ENCODE measurements around the gene ST3GAL5.
"Not testable (repeated sequence)": the region's sequence is repeated elsewhere in the genome, so short reads cannot be mapped to it uniquely, and the experiment has no call there.

ST3GAL5 gene

DNA sequence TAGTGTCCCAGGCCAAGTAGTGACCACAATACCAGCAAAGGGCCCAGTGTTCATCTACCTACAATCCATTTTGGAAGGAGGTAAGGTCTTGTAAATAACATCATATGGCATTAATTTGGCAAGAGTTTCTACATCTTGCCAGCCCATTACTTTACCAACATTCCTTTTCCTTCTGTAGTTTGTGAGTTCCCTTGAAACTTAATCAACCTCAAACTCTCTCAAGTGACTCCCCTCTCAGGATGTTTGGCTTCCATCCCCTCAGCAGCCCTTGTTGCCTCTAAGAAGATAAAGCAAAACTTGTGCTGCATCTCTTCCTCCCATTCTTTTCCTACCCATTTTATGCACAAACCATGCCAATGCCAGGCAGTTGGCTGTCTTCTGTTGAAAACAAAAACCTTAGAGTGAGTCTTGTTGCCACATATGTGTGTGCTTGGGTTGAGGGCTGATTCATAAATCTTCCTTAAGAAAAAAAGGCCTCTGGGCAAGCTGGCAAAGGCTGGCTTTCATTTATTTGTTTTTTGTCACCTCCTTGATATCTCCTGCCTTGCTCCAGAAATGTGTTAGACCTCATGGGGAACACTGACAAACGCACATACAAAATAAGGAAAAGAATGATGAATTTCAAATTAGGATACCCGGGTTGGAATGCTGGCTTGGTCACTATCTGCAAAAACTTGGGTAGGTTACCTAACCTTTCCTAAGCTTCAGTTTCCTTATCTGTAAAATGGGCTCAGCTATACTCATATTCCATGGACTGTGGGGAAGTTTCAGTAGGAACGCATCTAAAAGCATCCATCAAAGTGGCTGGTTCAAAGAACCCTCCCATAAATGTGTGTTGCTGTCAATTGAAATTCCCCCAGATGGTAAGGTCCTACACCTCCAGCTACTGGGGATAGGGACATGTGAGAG, 29.4 kb upstream of the ST3GAL5 start:
- no peak for FAIRE-seq

DNA sequence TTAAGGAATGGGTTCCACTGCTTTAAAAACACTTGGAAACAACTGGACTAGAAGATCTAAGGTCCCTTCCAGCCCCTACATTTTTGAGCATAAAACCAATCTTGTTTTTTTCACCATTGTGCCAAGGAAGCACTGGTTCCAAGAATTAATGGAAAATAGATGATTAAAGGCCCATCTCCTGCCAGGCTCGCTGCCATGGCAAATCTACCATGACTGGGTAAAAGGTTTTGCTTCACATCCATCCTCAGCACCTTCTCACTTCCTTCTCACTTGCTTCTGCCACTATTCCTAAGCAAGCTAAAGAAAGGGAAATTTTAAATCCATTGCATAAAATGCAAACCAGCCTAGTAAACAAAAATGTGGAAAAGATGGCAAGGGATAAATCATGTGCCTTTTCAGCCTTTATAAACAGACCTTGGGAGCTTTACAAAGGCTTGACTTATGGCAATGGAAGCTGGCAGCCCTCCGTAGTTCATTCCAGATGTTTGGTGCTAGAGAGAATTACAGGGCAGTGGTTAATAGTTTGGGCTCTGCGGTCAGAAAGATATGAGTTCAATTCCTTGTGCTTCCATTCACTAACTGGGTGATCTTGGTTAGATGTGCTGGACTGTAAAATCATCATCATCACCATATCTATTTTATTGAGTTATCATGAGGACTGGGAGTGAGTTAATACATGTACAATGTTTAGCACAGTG, 27.0 kb upstream of the ST3GAL5 start:
- no peak for FAIRE-seq

DNA sequence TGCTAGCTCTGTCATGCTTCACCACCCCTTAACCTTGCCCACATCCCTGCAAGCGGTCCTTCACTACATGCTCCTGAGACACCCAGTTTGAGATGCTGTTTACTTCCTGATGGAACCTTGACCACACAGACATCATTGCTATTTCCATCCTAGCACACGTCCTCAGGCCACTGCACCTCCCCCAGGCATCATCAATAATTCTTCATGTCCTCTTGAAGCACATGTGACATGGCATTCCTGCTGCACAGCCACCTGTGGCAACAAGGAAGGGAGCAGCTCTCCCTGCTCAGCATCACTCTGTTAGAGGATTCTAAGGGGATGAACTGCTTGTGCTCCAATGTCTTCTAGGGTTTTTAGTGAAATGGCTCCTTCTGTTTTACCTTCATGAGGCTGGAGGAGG, 26.1 kb upstream of the ST3GAL5 start:
- no peak for FAIRE-seq

DNA sequence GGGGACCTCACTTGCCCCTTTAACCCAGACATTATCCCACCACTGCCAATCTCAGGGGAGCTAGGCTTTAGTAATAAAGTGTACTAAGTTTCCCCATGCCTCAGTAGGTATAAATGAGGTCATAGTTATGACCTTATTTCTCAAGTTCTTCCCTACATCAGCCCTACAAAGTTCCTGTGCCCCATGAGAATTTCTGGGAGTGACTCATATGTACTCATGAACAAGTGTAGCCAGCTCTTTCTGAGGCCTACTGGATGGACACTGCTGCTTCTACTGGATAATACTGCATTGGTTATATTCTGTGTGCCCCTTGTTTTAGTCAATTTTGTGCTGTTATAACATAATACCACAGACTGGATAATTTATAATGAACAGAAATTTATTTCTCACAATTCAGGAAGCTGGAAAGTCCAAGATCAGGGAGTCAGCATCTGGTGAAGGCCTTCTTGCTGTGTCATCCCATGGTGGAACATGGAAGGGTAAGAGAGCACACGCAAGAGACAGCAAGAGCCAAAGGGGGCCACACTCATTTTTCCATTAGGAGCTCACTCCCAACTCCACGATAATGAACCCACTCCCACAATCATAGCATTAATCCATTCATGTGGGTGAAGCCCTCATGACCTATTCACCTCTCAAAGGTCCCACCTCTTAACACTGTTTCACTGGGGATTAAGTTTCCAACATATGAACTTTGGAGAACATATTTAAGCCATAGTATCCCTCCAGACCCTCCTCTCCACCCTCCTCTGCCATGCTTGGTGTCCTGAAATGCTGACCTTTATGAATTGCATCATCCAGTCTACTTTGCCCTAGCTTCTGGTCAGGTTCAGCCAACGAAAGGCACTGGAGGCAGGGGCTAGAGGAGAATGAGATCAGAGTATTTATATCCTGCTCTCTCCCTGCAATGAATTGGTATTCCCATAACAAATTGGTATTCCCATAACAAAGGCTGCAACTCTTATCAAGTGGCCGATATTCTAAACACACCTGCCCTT, 25.4 kb upstream of the ST3GAL5 start:
- FAIRE-seq: no peak

DNA sequence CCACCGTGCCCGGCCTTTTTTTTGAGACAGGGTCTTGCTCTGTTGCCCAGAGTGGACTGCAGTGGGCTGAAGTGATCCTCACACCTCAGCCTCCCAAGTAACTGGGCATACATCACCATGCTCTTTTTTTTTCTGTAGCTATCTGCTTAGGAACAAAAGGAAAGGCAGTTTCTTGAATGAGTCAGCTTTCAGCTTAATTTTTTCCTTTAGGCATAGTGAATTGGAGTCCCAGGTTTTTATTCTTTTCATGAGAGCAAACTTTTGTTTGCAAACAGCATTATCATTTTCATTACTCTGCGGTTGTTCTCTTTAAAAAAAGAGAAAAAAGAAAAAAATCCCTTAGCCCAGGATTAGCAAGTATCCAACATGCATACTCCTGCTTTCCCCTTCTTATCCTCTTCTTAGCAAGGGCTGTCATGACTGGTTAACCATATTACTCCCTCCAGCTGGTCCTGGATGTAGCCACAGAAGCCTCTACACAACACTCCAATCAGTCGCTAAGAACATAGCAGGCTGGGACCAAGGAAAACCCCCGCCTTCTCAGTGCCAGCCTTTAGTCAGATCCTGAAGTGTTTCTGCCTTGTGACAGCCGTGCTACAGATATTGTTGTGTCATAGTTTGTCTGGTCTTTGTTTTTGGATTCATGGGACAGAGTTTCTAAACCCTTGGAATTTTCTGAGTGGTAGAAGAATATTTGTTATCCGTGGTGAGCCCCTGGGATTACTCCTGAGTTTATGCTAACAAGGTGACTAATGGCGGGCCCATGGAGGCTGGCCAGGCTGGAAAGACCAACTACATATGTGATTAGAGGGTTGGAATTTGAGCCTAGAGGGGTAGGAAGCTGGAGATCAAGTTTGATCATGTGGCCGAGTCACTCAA, 23.3 kb upstream of the ST3GAL5 start:
- no peak for FAIRE-seq

DNA sequence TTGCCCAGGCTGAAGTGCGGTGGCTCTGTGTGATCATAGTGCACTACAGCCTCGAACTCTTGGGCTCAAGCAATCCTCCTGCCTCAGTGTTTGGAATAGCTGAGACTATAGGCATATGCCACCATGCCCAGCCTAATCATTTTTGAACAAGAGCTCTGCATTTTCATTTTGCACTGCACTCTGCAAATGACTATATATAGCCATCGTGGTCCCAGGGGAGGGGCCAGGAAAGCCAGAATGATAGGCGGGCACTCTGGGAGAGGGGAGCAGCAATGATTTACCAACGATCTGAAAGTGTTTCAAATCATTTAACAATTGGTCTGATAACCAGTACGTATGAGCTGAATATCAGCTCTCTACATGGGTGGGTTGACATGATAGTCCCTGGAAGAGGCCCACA, 22.3 kb upstream of the ST3GAL5 start:
- no peak for FAIRE-seq

DNA sequence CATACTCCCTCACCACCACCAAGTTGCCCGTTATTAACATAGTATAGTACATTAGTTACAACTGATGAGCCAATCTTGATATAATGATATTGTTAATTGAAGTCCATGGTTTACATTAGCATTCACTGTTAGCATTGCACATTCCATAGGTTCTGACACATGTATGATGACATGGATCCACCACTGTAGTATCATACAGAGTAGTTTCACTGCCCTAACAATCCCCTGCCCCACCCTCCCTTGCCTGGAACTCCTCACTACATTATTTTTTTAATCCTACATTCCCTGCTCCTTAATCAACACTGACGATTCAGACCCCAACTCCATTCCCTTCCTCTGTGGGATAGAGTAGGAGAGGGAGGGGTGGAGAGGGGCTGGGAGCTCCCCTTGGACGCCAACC, 20.2 kb upstream of the ST3GAL5 start:
- FAIRE-seq: no peak

DNA sequence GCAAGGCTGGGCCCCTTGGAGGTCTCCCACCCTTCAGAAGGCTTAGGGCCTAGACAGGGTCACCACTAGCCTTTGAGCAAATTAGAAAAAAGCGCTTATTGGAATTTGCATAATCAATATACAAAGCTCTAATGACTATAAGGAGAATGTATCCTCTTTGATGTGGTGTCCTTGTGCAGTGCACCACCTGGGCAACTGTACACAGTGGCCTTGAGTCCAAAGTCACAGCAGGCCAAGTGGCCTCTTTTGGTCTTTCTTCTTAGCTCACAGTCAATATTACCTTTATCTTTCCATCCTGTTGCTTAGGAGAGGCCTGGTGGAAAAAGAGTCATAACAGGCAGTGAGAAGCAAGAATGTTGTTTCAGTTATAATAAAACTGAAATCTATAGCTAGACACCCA, 19.7 kb upstream of the ST3GAL5 start:
- no peak for FAIRE-seq

DNA sequence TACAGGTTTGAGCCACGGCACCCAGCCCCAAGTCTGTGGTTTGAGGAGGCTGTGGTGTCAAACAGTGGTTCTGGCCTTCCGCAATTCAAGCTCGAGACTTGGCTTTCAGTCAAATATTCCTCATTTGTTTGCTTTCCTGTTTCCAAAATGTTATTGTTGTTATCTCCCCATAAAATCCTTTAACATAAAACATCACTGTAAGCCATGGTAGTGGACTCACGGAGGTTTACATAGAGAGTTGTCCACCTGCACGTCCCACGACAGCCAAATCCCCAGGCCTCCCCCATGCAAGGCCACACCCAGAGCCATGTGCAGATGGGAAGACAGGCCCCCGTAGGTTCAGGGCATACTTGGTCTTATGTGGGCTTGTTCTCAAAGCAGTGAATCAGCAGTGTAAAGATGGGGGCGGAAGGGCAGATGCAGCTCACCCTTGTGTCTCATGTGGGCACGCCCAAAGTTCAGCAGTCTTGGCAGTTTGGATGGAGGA, 18.9 kb upstream of the ST3GAL5 start:
- FAIRE-seq: no peak

DNA sequence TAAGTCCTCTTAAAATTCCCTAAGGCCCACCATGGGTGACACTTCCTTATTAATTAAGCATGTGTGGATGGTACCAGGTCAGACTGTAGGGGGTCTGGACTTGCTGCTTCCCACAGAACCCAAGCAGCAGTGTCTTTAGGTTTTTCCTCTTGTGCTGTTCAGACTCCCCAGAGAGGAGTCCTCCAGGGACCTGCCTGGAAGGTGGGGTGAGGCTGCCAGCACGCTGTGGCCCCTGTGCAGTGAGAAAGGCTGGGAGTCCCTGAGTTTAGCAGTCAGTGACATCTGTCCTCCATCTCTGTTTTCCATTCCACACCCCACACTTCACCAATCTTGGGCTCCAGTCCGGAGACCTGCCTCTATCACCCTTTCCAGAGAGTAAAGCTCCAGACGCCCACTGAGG, 18.0 kb upstream of the ST3GAL5 start:
- FAIRE-seq: no peak

DNA sequence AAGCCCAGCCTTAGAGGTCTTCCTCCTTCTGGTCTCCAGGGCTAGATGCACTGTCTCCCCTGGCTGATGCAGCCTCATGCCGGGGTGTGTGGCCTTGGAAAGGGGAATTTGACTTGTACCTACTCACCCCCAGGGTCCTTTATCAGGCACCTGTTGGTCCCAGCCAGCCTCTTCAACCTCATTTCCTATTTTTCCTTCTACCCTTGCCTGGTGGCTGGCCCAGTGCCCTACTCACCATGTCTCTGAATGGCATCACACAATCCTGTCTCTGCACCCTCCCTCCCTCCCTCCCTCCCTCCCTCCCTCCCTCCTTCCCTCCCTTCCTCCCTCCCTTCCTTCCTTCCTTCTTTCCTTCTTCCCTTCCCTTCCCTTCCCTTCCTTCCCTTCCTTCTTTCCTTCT, 17.1 kb upstream of the ST3GAL5 start:
- FAIRE-seq: no peak

DNA sequence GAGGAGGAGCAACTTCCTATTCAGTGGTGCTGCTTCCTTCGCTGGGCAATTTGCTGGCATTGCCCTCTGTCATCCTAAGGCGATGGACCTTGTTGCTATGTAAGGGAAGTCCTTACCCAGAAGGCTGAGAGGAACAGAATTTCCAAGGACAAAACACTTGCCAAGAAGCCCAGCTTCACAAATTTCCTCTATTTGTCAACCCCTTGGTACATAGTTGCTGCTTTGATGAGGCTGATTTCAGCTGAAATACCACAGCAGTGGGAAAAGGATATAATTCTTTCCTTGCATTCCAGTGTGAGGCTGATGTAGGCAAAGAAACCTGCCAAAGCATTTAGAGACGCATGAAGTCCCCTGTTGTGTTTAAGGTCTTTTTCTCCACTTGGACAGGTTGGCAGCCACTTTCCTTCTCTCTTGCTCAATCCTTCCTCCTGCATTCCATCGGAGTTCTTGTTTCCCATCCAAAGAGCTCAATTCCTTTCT, 16.4 kb upstream of the ST3GAL5 start:
- no peak for FAIRE-seq

DNA sequence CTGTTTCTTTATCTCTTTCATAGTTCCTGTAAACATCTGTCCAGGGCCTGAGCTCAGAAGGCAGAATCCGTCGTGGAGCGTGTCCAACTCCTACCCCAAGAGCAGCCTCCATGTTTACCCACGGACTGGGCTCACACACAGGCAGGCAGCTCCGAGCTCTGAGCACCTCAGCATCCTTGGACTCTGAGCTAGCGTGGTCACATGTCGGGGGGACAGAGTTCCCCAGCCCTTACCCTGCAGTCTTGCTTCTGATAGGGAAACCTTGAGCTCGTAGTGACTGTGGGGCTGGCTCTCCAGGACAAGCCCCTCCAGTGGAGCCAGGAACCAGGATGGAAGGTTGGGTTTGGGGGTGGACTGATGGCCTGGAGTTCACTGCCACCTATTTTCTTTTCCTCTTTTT, 15.1 kb upstream of the ST3GAL5 start:
- no peak for FAIRE-seq

DNA sequence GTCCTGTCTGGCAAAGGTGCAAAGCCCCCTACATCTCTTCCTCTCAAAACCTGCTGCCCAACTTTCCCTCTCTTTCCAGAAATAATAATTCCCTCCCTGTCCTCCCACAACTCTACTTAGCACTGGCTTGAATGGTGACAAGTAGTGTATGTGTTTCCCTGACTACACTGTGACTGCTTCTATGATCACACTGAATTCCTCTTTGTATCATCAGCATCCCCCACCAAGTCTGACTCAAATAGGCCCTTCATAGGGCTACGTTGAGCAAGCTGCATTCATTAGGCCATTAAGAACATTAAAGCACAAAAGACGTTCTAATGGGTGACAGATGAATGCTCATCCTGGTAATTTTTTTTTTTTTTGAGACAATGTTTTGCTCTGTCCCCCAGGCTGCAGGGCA, 13.7 kb upstream of the ST3GAL5 start:
- no peak for FAIRE-seq

DNA sequence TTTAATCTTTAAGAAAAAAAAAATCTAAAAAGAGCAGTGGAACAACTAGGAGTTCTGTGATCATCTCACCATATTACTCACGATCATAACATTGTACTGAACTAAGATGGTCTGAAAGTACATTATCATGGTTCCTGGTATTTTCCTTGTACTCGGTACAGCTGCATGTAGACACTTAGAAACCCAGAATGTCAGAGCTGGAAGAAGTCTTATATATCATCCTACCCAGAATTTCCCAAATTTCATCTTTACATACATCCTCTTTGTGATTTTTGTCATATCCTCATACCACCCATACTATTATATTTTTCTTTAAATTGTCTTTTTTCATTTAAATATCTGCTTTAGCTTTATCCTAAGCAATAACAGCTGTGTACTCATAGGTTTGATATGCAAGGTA, 12.4 kb upstream of the ST3GAL5 start:
- no peak for FAIRE-seq

DNA sequence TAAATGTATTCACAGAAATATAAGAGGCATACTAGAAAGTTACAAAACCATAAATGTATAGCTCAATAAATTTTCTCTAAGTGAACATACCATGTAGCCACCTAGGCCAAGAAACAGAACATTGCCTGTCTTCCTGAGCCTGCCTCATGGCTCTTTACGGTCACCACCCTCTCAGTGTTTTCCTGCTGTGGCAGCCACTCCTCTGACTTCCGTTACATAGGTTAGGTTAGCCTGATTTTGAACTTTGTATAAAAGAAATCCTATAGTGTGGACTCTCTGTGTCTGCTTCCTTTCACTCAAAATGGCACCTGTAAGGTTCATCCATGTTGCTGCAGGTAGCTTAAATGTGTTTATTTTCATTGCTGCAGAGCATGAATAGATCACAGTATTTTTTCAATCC, 11.6 kb upstream of the ST3GAL5 start:
- no peak for FAIRE-seq

DNA sequence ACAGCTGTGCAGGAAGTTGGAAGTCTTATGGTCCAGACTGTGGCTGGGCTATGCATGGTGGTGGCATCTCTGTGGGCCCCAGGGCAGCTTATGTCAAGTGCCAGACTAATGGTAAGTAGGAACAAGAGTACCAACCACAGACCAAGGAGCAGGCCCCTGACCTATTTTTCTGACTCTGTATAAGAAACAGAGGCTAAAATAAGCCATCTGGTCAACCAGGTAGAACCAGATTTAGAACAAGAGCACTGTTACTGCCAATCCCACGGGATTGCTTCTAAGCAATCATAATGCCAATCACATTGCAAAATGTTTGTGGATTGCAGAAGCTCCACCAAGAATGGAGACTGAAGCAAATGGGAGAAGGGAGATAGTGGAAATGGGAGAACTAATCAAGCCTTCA, 11.1 kb upstream of the ST3GAL5 start:
- FAIRE-seq: no peak

DNA sequence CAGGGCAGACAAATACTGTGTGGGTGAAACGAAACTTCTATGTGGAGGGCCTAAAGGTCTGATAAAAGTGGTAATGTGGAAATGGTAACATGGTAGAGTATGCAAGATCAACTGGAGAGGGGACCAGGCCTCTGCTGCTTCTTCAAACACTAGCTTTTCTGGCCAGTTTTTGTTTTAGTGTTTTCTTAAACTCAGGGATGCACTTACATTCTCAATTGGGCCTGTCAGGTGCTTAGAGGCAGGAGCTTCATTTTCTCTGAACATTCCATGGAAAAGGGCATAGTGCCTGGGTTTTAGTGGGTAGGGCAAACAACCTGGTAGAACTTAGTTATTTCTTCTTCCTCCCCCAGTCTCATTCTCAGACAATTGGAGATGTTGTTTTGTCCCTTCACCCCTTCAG, 10.5 kb upstream of the ST3GAL5 start:
- FAIRE-seq: no peak

DNA sequence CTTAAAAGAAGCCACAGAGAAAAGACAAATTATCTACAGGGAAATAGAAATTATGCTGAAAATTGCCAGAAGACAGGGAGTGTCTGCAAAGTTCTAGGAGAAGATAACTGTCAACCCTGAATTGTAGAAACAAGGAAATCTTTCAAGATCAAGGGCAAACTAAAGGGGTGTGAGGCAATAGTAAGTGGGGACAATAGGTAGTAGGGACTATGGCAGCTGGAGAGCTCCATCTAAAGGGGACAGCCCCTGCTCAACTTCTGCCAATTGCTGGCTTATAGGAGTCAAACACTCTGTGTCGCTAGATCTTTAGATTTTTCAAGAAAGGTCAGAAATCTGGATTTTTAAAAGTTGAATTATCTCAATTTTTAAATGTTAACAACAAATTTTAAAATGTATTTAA, 10.1 kb upstream of the ST3GAL5 start:
- no peak for FAIRE-seq

DNA sequence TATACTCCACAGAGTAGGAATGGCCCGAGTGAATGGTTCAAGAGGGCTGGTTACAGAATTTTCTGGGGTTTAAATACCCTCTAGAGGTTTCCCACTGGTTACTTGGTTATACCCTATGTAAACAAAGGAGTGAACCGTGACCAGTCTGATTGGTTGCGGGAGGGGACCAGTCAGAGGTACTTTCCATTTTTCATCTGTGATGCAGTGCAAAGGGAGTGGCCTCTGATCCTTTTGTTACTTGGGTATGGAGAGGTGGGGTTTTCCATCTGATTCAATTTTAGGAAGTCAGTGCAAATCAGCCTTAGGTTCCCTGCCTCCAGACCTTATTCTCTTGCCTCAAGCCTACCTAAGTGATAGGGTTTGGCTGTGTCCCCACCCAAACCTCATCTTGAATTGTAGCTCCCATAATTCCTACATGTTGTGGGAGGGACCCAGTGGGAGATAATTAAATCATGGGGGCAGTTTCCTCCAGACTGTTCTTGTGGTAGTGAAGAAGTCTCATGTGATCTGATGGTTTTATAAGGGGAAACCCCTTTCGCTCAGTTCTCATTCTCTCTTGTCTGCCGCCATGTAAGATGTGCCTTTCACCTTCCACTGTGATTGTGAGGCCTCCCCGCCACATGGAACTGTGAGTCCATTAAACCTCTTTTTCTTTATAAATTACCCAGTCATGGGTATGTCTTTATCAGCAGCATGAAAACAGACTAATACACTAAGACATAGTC, 5.9 kb upstream of the ST3GAL5 start:
- FAIRE-seq: not testable (repeated sequence)

Data from colon (tissue), 2 donors.